Neural progenitor cell (in vitro differentiated cells): ENCODE data around the gene NEDD4L.

Source experiments
- CTCF ChIP-seq: fragments of 200-600 bp; sonication (generic); IDR thresholded peaks from 2 replicates; pipeline ENCODE4 v1.5.1; 2017; ENCODE audit warnings: antibody characterized with exemption, mild to moderate bottlenecking
- EZH2 ChIP-seq: fragments of 200-600 bp; sonication (generic); IDR thresholded peaks from 2 replicates; pipeline ENCODE4 v1.6.1; 2017; ENCODE audit warnings: antibody characterized with exemption, mild to moderate bottlenecking, moderate library complexity

GRCh38 chr18:58386780-58387179, 342.8 kb downstream of the NEDD4L start:
- TF ChIP-seq CTCF = no peak
- no peak for TF ChIP-seq EZH2
